GM18867 (cell line): Measurements from ENCODE around the gene CCDC51.

Experiments used
- ATAC-seq: cut with Tn5 transposase; IDR thresholded peaks from one replicate; pipeline ENCODE4 v1.9.1; 2021; ENCODE audit warnings: mild to moderate bottlenecking, moderate library complexity; ENCODE audit not compliant: unreplicated experiment

Gene CCDC51

GRCh38 chr3:48422272-48422671 is 17.6 kb downstream of the CCDC51 start:
- ATAC-seq, result no peak

GRCh38 chr3:48420561-48420960 is 19.4 kb downstream of the CCDC51 start:
- ATAC-seq, result no peak

GRCh38 chr3:48419597-48419996 is 20.3 kb downstream of the CCDC51 start:
- no peak for ATAC-seq

GRCh38 chr3:48419149-48419548 is 20.8 kb downstream of the CCDC51 start:
- no peak for ATAC-seq

GRCh38 chr3:48418651-48419050 is 21.3 kb downstream of the CCDC51 start:
- ATAC-seq, result no peak

GRCh38 chr3:48418140-48418539 is 21.8 kb downstream of the CCDC51 start:
- no peak for ATAC-seq

GRCh38 chr3:48417529-48418108 is 22.3 kb downstream of the CCDC51 start:
- ATAC-seq, result no peak

GRCh38 chr3:48416546-48416945 is 23.4 kb downstream of the CCDC51 start:
- ATAC-seq, result no peak

- ATAC-seq, result no peak
Observed at GRCh38 chr3:48416091-48416505, 23.8 kb downstream of the CCDC51 start.

GRCh38 chr3:48415251-48415953 is 24.5 kb downstream of the CCDC51 start:
- no peak for ATAC-seq

GRCh38 chr3:48414376-48415250 is 25.3 kb downstream of the CCDC51 start:
- ATAC-seq, result no peak

- no peak for ATAC-seq
Observed at GRCh38 chr3:48413611-48414010, 26.3 kb downstream of the CCDC51 start.

GRCh38 chr3:48413086-48413485 is 26.8 kb downstream of the CCDC51 start:
- no peak for ATAC-seq

GRCh38 chr3:48412375-48413001 is 27.4 kb downstream of the CCDC51 start:
- ATAC-seq, result no peak

GRCh38 chr3:48411606-48412374 is 28.1 kb downstream of the CCDC51 start:
- ATAC-seq, result no peak

GRCh38 chr3:48411041-48411588 is 28.8 kb downstream of the CCDC51 start:
- ATAC-seq, result no peak

GRCh38 chr3:48410205-48411040 is 29.5 kb downstream of the CCDC51 start:
- ATAC-seq, result no peak

- ATAC-seq, result no peak
Observed at GRCh38 chr3:48409291-48410201, 30.4 kb downstream of the CCDC51 start.
